M059J (cell line): ENCODE measurements around the gene WSB2. TPM values are rescaled to one million over a fixed set of nuclear protein-coding genes. Genes with fewer than 3 reads are reported as not detected.
A peak's percentile ranks its signal among the peaks of the same experiment; 100 is the strongest.
"Not testable (repeated sequence)": the region's sequence is repeated elsewhere in the genome, so short reads cannot be mapped to it uniquely, and the experiment has no call there.

Experiments used
- DNase-seq: peaks from one replicate; pipeline ENCODE4 v3.0.0-alpha.2; 2012; ENCODE audit warnings: low read depth
- total RNA-seq: library from RNA; depleted of rRNA; stranded (reverse); fragments of >200 nt; shearing (Covaris generic); gene quantifications from 2 replicates; pipeline ENCODE4 v1.2.3, GENCODE V29; 2014; rRNA removed

Gene WSB2
- 116 and 133 TPM in 2 replicates for total RNA-seq

DNA sequence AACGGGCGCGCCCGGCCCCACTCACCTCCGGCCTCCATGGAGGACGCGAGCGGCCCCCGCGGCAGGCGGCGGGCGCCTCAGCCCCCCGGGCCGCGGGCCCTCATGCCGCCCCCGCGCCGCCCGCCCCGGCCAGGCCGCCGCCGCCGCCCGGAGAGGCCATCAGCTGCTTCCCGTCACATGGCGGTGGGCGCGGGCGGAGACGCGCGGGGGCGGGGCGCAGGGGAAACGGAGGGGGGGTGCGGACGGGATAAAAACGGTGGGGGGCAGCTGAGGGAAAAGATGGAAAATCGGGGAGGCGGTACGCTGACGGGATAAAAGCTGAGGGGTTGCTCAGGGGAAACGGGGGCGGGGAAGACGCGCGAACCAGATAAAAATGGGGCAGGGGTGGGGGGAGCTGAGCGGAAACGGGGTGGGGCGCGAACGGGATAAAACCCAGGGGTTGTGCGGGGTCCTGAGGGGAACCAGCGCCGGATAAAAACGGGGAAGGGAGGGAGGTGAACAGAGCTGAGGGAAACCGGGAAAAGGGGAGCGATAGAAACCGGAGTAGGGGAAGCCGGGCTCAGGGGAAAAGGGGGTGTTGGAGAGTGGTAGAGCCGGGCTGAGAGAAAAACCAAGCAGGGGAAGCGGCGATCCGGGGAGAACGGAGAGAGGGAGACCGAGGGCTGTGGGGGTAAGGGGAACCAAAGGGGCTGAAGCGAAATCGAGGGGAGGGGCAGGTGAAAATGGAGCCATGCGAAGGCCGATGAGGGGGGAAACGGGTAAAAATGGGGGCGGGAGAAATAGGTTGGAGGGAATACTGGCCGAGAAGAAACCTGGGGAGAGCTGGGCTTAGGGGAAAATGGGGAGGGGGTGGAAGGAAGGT lies at the start of gene WSB2:
TSS of gene WSB2 (minus strand) at position 169 of the 862 bp plus-strand sequence. CDS start at position 38, 131 bp downstream.
- DNase-seq: peak; percentile 56

DNA sequence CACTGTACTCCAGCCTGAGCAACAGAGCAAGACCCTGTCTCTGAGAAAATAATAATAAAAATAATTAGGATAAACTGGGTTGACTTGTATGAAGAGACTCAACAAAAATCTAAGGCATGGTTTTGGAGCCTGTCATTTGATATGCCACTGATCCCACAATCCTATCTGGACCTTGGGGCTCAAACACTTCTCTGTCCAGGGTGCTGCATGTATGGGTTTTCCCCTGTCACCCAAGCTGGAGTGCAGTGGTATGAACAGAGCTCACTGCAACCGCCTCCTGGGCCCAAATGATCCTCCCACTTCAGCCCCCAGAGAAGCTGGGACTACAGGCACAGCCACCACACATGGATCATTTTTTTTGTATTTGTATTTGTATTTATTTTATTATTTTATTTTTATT lies 48.1 kb upstream of the WSB2 start:
- peak; percentile 25 for DNase-seq

DNA sequence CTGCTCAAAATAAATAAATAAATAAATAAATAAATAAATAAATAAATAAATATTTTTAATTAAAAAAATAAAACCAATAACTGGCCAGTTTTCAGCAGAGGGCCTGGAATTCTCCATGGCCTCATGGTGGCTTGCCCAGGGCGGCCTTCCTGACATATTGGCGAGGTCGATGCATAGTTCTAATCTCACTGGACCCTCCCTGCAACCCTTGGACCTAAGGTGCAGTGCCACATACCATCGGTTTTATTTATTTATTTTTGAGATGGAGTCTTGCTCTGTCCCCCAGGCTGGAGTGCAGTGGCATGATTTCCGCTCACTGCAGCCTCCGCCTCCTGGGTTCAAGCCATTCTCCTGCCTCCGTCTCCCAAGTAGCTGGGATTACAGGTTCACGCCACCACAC lies 46.7 kb upstream of the WSB2 start:
- no peak for DNase-seq

DNA sequence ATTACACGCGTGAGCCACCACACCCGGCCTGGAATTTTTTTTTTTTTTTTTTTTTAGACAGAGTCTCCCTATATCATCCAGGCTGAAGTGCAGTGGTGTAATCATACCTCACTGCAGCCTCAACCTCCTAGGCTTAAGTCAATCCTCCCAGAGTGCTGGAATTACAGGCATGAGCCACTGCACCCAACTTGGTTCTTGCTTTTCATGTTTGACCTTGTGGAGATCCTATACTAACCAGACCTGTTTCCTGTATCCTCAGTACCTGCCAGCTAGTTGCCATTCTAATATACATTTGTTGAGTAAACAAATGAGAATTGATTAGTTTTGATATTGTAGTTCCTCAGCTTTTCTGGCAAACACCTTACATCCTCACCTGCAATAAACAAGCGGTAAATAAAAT lies 46.0 kb upstream of the WSB2 start:
- no peak for DNase-seq

DNA sequence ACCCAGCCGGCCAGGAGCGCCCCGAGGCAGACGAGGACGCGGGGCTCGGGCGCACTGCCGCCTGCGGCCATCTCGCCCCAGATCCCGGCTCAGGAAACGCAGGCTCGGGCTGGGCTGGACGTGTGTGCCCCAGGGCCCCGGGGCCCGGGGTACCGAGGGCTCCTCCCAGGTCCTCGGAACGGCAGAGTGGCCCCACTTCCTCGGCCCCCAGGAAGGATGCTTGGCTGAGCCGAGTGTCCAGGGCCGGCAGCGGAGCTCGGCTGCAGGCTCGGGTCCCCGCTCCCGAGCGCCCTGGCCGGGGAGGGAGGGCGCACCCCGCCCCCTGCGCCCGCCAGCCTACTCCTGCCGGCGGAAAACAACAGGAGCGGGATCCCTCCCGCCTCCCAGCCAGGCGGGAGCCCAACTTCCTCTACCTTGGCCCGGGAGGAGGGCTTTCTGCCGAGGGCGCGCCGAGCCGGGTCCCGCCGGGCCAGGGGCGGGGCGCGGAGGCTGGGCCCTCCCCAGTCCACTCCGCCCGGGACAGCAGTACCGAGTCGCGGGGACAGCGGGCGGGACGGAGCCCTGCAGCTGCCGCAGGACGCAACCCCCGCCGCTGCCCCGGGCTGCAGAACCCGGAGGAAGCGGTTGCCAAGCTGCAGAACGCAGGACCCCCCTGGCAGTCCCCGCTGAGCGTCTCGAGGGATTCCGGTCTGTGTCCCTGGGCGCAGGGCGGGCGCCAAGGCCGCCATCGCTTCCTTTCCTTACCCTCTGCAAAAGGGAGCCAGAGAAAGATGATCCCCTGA lies 42.8 kb upstream of the WSB2 start, which contains the start of gene VSIG10:
TSS of gene VSIG10 (minus strand) at position 411 of the 782 bp plus-strand sequence. CDS start at position 71, 340 bp downstream.
- DNase-seq: peak; percentile 82

DNA sequence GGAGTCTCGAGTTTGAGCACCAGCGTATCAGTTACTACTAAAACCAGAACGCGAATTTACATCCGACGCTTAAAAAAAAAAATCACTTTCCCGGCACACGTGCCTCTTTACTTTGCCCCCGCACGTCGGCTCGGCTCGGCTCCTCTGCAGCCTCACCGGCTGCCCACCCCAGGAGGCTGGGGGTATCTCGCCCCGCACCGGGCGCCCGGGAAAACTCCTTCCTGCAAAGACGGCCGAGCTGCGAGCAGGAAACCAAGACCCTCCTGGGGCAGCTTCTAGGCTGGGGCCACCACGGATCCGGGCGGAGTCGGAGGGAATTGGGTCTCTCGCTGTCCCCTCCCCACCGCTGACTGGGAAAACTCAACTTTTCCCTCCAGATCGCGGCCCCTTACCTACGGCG lies 42.2 kb upstream of the WSB2 start:
- DNase-seq: peak; percentile 31

DNA sequence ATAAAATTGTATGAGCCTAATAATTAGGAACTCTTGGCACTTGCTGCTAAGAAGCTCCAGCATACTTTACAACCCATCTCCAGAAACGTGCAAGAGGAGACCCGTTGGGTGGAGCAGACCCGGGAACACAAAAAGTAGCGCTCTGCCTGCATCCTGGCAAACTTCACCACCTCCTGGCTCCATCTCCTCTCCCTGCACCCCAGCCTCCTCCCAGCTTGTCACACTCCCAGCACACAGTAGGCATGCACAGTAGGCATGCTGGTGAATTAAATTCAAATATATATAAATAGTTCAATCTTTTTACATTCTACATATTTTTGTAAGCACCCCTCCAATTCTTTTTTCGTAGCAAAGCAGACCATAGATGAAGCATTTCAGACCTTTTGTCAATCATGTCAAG lies 41.6 kb upstream of the WSB2 start:
- no peak for DNase-seq

DNA sequence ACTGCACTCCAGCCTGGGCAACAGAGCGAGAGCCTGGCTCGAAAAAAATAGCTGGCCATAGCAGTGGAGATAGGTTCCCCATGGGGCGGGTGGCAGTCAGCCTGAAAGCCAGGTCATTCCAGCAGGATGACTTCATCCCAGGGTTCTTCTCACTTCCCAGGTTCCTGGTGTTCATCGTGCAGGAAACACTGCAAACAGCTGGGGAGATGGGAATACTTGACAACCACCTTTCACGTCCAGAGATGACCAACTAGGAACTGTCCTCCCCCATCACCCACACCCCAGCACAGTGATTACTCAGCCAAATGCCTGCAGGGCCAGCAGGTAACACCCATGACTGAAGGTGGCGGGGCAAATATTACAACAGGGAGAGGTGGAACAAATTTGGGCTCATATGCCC lies 41.1 kb upstream of the WSB2 start:
- DNase-seq: peak; percentile 79

DNA sequence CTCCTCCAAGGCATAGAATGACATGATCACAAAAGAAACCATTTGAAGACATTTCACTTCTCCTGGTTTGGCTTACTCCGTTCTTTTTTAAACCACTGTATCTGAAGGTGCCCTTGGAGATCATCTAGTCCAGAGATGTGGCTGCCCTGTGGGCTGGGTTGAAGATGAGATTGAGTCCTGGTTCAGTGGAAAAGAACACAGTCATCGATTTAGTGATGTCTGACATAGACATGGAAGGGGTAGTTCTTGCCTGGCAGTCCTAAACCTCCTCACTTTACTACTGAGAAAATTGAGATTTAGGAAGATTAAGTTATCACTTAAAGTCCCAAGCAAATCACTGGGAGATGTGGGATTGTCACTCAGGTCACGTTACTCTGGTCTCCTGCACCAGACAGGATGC lies 40.1 kb upstream of the WSB2 start:
- DNase-seq: no peak

DNA sequence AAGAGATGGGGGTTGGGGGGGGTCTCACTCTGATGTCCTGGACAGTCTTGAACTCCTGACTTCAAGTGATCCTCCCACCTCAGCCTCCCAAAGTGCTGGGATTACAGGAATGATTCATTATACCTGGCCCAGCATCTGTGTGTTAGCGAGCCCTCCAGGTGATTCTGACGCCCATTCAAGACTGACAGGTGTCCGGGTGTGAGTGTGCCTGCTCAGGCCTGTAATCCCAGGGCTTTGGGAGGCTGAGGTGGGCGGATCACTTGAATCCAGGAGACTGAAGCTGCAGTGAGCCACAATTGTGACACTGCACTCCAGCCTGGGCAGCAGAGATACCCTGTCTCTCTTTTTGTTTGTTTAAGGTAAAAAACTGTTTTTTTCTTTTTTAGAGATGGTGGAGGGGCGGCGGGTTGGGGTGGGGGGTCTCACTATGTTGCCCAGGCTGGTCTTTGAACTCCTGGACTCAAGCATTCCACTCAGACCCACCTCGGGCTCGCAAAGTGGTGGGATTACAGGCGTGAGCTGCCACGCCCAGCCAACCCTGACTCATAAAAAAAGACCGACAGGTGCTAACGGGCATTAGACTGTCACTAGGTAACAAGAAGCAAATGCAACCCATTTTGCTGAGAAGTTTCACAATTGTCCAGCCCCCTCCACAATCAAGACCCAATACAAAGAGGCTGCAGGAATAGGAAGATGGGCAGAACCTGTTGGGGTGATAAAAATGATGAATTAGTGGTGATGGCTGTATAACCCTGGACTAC lies 38.1 kb upstream of the WSB2 start:
- no peak for DNase-seq

DNA sequence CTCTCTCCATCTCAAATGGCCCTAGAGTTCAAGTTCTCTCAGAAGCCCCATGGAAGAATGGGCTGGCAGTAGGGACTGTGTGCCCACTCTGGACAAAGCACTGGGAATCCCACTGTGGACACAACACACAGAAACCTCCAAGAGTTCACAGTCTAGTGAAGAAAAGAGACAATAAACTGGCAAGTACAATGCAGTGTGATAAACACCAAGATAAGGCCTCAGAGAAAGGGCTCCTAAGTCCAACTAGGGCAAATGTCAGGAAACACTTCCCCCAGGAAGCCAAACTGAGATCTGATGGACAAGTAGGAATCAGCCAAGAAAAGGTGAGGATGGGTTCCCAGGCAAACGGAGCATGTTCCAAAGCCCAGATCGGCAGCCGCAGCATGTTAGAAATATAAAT lies 37.4 kb upstream of the WSB2 start:
- no peak for DNase-seq

DNA sequence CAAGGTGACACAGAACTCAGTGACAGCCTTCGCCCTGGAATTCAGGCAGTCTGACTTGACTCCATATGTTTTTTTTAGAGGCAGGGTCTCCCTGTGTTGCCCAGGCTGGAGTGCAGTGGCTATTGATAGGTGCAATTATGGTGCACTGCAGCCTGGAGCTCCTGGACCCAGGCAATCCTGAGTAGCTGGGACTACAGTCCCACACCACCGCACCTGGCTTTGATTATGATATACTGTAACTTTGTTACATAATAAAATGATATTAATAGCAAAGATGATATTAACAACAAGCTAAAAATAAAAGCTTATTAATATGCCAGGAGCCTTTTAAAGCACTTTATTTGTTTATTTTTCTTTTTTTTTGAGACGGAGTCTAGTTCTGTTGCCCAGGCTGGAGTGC lies 33.1 kb upstream of the WSB2 start:
- no peak for DNase-seq

DNA sequence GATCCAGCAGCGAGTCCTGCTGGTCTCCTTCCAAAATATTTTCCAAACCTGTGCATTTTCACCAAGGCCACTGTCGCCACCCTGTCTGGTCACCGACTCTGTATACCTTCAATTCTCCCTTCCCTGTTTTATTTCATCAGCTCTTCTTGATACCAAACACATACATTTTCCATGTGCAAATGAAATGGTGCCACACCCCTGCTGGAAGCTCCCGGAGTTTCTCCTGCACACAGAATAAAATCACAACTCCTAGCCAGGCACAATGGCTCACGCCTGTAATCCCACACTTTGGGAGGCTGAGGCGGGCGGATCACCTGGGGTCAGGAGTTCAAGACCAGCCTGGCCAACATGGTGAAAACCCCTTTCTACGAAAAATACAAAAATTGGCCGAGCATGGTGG lies 28.8 kb upstream of the WSB2 start:
- no peak for DNase-seq

DNA sequence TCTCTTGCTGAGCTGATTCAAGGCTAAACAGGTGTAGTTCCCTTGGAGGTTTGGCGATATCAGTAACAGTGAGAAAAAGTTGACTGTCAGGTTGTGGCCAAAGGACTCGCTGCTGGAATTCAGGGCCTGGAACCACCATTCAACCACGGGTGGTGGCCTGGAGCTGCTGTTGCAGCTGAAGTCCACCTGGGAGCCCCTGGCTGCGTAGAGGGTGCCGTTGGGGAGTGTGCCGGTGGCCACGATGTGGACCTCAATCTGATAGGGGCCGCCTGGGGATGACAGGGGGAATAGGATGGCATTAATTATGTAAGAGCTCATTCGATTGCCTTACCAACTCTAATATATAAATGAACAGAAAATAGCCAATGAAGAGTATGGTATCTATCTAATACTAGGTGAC lies 21.2 kb upstream of the WSB2 start:
- no peak for DNase-seq

DNA sequence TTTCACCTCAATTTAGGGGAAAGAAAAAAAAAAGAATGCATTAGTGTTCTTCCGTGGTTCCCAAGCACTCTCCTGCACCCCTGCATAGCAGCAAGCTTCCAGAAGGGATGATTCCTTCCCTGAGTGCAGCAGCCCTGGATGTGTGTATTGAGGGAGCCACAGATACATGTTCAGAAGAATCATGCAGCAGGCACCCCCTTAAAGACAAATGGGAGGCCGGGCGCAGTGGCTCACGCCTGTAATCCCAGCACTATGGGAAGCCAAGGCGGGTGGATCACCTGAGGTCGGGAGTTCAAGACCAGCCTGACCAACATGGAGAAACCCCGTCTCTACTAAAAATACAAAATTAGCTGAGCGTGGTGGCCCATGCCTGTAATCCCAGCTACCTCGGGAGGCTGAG lies 20.5 kb upstream of the WSB2 start:
- not testable (repeated sequence) for DNase-seq

DNA sequence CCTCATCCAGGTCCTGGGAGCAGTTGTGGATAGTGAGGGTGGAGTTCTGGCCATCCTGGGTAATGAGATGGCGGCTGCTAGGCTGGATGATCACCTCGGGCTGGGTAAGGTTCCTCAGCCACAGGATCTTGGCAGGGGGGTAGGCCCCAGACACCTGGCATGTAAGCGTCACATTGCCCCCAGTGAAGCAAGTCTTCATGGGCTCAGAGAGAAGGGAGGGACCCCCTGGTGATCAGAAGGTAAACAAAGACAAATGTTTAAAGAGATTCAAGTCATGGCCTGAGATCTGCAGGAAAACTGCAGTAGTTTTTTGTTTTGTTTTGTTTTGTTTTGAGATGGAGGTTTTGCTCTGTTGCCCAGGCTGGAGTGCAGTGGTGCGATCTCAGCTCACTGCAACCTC lies 12.8 kb upstream of the WSB2 start:
- no peak for DNase-seq

DNA sequence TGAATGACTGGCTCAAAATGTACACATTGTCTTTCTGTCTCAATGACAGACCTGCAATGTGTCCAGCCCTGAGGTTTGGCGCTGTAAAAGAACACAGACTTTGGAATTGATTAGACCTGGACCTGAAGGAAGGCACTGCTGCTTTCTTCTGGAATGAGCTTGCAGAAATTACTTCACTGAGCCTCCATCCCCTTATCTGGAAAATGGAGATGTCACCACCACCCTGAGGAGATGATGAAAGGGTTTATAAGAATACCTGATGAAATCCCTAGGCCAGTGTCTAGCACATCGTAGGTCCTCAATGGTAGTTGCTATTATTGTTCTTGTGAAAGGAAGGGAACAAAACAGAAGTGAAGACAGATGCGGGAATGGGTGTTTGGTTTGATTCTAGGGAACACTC lies 9.7 kb upstream of the WSB2 start:
- no peak for DNase-seq

DNA sequence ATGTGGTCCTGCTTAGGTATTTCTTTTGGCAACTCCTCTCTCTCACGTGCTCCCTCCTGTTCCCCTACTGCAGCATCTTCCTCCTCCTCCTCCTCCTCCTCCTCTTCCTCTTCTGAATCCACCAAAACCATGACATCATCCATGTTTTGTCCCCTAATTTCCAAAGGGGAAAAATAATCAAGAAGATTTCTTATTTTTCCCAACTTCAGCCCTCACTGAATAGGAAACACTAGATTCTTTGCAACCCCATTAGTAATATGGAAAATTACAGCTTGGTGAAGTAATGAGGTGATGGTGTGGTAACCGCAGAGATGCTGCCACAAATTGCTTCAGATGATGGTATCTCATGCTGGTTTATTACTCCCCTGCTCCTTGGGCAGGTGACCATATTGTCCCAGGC lies 7.5 kb upstream of the WSB2 start:
- no peak for DNase-seq

DNA sequence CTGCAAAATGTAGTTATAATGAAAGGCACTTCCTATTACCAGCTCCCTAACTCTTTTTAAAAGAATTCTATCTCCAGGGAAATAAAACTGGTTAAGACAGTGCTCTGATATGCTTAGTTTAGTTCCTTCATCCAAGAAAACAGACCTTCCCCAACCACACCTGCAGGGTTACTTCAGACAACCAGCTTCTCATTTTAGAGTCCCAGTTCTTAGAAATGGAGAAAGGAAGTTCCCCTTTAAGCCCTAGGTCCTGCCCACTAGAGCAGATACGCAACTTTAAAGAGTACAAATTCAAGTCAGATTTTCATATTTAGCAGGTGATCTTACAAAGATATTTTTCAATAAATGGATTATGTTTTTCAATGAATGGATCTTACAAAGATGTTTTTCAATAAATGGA lies 4.4 kb upstream of the WSB2 start:
- DNase-seq: no peak

DNA sequence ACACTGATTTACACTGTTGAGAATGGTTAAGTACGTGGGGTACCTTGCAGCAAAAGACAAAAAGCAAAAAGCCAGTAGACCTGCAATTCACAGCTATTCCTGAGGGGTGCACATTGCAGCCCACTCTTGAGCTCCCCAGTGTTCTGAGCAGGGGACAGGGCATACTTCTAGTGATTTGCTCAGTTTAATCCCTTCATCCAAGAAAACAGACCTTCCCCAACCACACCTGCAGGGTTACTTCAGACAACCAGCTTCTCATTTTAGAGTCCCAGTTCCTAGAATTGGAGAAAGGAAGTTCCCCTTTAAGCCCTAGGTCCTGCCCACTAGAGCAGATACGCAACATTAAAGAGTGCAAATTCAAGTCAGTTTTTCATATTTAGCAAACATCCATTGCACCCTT lies 3.6 kb upstream of the WSB2 start:
- no peak for DNase-seq

DNA sequence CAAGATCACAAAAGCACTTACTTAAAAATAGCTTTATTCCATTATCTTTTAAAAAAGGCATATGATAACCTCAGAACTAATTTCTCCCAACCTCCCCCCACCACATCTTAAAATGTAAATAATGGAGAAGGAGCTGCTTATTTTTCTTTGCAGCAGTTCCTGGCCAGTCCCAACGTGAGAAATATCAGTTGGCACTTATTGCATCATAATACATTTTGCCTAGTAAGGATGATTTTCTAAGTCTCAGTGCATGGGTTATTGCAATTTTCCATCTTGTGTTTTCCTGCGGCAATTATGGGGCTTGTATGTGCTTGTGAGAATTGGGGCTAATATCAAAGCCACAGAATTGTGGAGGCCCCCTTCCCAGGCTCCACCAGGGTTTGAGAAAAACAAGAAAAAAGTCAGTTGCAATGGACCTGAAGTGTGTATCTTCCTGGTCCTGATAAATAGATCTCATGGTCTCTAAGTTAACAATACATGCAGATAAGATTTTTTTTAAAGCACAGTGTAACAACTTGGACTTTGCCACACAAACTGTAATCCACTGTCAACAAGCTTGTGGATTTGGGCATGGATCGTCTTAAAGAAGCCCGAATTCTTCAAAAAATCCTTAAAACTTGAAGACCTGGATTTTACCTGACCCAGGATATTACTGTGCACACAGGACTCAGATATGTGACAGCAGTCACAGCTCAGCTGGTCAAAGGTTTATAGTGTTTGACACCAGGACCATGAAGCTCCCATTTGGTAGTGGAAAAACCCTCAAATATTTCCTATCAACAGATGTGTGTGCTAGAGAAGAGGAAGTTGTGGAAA lies 2.8 kb upstream of the WSB2 start:
- DNase-seq: no peak
